ENCODE measurements around the gene TBXA2R.

Gene TBXA2R

GRCh38 chr19:3551792-3552095, 54.9 kb downstream of the TBXA2R start:
- H3K27ac ChIP-seq (replicated peaks): no peak overlapping the region

GRCh38 chr19:3550947-3551791, 55.5 kb downstream of the TBXA2R start:
- H3K27ac ChIP-seq (replicated peaks): no peak overlapping the region
- no peak overlapping the region for H3K4me3 ChIP-seq (replicated peaks; ENCODE audit: insufficient read depth, low read length)
- DNase-seq (ENCODE audit: low read depth in 1 of 2, low spot score in 1 of 2): no peak
- no peaks in the 10 kb centered on the region for H3K27me3 ChIP-seq (ENCODE audit: insufficient read depth, poor library complexity, severe bottlenecking)
- no peak for TF ChIP-seq GABPA (IDR thresholded peaks at IDR 0.05; ENCODE audit: low read depth)
- no peak for TF ChIP-seq CTCF (IDR thresholded peaks at IDR 0.05; ENCODE audit: insufficient read depth, low read length)
- no peak for TF ChIP-seq SPI1 (IDR thresholded peaks at IDR 0.05; ENCODE audit: borderline replicate concordance, low read depth)
- no peak for TF ChIP-seq POLR2AphosphoS5 (IDR thresholded peaks at IDR 0.05; ENCODE audit: low read depth)
- no peak for TF ChIP-seq REST (IDR thresholded peaks at IDR 0.05; ENCODE audit: insufficient replicate concordance, low read depth)

More at GRCh38 chr19:3551792-3552095, 54.9 kb downstream of the TBXA2R start:
- TF ChIP-seq GABPA (IDR thresholded peaks at IDR 0.05; ENCODE audit: low read depth) (no peak), CTCF (IDR thresholded peaks at IDR 0.05; ENCODE audit: insufficient read depth, low read length) (no peak), REST (IDR thresholded peaks at IDR 0.05; ENCODE audit: insufficient replicate concordance, low read depth) (no peak), SPI1 (IDR thresholded peaks at IDR 0.05; ENCODE audit: borderline replicate concordance, low read depth) (no peak), POLR2AphosphoS5 (IDR thresholded peaks at IDR 0.05; ENCODE audit: low read depth) (no peak)
- no peak for DNase-seq (ENCODE audit: low read depth in 1 of 2, low spot score in 1 of 2)
- Histone ChIP-seq H3K4me3 (replicated peaks; ENCODE audit: insufficient read depth, low read length) (no peak overlapping the region), H3K27me3 (ENCODE audit: insufficient read depth, poor library complexity, severe bottlenecking) (no peaks in the 10 kb centered on the region)

GRCh38 chr19:3549816-3550215, 56.9 kb downstream of the TBXA2R start:
- TF ChIP-seq CTCF (IDR thresholded peaks at IDR 0.05; ENCODE audit: insufficient read depth, low read length) (no peak), REST (IDR thresholded peaks at IDR 0.05; ENCODE audit: insufficient replicate concordance, low read depth) (no peak), GABPA (IDR thresholded peaks at IDR 0.05; ENCODE audit: low read depth) (no peak), POLR2AphosphoS5 (IDR thresholded peaks at IDR 0.05; ENCODE audit: low read depth) (no peak), SPI1 (IDR thresholded peaks at IDR 0.05; ENCODE audit: borderline replicate concordance, low read depth) (no peak)
- peak overlapping the region; percentile 89 for H3K27ac ChIP-seq (replicated peaks)
- DNase-seq (ENCODE audit: low read depth in 1 of 2, low spot score in 1 of 2): no peak
- H3K27me3 ChIP-seq (ENCODE audit: insufficient read depth, poor library complexity, severe bottlenecking): no peaks in the 10 kb centered on the region
- H3K4me3 ChIP-seq (replicated peaks; ENCODE audit: insufficient read depth, low read length): no peak overlapping the region
